GM19452 (cell line): ENCODE measurements around the gene TCF7L2.

Experiments used
- ATAC-seq: cut with Tn5 transposase; IDR thresholded peaks from one replicate; pipeline ENCODE4 v1.9.1; 2021; ENCODE audit not compliant: unreplicated experiment

TCF7L2 gene

GRCh38 chr10:113020838-113021237, 70.8 kb downstream of the TCF7L2 start:
- no peak for ATAC-seq

- ATAC-seq, result no peak
These were observed 71.4 kb downstream of the TCF7L2 start for GRCh38 chr10:113021268-113022040.

- no peak for ATAC-seq
These were observed 72.2 kb downstream of the TCF7L2 start for GRCh38 chr10:113022265-113022664.

GRCh38 chr10:113023017-113023416, 73.0 kb downstream of the TCF7L2 start:
- no peak for ATAC-seq

- no peak for ATAC-seq
These were observed 74.9 kb downstream of the TCF7L2 start for GRCh38 chr10:113024930-113025329.

DNA sequence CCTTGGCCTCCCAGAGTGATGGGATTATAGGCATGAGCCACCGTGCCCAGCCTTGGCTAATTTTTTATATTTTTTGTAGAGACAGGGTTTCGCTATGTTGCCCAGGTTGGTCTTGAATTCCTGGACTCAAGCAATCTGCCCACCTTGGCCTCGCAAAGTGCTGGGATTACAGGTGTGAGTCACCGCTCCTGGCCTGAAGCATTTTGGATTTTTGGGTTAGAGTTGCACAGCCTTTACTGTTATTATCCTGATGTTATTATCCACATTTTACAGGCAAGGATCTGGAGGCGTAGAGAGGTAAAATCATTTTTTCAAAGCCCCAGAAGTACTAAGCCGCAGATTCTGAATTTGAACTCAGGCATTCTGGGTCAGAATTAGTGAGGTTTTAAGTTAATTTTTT, 75.4 kb downstream of the TCF7L2 start:
- ATAC-seq, result no peak

- no peak for ATAC-seq
These were observed 76.6 kb downstream of the TCF7L2 start for GRCh38 chr10:113026679-113027078.

GRCh38 chr10:113027230-113027573, 77.2 kb downstream of the TCF7L2 start:
- no peak for ATAC-seq

DNA sequence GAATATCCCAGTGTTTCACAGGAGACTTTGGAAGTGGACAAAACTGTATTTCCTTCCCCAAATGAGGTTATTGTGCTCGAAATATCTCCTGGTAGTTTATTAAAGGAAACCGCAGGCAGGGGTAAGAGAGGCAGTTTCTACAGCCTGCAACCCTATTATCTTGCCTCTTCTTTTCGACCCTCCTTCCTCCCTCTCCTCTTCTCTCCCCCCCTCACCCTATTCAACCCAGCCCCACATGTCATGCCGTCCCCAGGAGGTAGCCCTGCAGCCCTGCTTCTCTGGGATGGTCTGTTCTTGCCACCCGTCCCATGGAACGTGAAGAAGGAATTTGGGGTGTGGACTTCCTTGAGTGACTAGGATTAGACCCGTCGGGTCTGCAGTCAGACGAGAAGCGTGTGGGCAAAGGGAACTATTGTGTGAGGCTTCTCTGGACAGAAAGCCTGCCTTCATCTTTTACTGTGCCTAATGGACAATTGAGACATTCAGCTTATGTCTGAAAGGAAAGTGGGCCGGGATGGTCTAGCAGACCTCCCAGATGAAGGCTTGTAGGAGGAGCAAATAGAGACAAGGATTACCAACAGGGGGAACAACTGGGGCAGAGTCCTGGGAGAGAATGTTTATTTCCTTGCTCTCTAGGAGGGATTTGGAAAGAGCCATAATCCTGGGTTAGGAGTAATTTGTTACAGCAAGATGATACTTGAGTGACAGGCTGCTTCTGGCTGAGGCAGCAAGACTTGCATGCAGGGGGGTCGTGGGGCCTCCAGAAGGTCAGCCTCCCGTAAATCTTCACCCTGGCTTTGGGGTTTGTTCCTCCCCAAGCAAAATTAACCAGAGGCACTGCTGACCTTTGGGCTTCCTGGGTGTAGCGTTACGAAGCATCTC, 77.8 kb downstream of the TCF7L2 start:
- no peak for ATAC-seq

DNA sequence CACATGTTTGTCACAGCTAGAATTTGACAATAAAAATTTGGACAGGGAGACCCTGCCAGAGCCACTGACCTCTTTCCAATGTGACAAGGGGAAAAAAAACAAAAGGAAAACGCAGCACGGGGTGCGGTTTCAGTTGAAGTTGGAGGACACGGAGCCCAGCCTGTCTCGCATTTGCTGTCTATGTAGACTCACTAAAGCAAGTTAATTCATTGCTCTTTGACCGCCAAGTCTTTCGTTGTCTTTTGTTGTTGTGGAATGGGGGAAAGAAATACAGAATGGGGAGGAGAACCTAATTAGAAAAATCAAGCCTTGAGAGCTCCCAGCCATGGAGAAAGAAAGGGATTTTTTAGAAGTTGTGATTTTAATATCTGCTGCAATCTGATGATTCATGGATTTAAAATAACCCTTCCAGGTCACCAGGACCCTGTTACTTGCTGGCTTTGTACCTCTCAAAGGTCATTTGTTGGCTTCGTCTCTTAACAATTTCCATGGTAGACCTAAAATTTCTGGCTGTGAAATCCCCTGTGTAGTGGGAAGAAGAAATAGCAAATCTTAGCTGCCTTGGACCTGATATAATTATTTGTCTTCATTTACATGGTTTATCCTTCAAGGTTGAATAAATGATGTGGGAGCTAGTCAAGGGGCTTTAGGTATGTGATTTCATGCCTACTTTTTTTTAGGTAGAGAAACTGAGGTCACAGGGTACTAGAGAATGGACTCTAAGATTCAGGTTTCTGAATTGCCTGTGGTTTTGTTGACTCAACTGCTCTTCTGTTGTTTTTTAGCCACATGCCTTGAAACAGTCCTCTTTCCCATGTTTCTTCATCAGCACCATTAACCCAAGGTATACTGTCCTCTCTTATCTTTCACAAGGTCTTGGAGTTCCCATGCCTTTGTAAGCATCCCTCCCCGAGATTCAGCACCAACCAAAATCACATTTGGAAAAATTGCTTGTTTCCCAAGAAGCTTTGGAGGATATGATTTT, 78.7 kb downstream of the TCF7L2 start:
- no peak for ATAC-seq

- ATAC-seq, result no peak
These were observed 80.4 kb downstream of the TCF7L2 start for GRCh38 chr10:113030453-113030852.

GRCh38 chr10:113031147-113031546, 81.1 kb downstream of the TCF7L2 start:
- no peak for ATAC-seq

- ATAC-seq, result no peak
These were observed 83.9 kb downstream of the TCF7L2 start for GRCh38 chr10:113033991-113034390.

GRCh38 chr10:113035732-113036312, 85.8 kb downstream of the TCF7L2 start:
- ATAC-seq, result no peak

DNA sequence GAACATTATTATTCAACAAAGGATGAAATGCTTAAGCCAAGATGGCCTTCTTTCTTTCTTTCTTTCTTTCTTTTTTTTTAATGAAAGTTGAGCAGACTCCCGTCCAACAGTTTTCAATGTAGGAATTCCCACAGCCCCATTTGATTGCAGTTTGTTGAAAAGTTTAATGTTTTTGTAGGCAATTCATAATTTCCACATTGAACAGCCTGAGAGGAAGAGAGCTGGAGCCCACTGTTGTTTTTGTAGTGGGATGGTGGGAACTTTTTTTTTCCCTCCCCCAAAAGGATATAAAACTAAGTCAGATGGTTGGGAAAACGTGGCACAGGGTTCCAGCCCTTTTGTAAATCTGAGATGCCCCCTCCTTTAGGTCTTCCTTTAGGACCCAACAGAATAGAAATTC, 86.6 kb downstream of the TCF7L2 start:
- no peak for ATAC-seq

- no peak for ATAC-seq
These were observed 87.2 kb downstream of the TCF7L2 start for GRCh38 chr10:113037218-113037617.

DNA sequence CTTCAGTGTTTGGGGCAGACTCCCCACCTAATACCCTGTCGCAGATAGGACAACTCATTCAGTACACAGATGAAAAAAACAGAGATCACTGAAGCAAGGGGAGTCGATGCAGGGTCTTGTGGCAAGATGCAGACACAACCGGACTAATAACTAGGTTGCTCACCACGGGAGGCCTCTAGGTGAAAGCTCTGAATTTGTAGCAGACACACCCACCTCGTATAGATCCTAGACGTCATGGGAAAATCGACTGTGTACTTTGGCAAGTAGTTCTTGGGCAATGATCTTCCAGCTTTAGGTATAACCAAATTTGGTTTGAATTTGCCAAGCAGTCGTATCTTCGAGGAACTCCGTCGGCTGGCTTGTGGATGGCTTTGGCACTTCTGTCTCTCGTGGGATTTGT, 88.1 kb downstream of the TCF7L2 start:
- no peak for ATAC-seq

DNA sequence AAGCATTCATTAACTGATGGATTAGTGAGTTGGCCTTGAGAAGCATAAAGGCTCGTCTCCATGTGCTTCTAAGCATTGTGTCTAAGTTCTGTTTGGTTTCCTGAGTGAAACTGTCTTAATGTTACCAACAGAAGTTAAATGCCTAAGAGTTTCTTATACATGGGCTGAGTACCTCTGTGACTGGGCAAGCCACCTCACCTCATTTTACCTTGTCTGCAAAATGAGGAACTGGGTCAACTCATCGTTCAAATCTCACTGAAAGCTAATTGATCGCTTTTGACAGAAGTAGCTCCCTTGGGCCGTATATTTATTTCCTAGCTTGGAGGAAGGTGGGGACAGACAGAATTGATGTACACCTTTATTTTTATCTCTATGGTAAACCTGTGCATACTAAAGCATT, 88.9 kb downstream of the TCF7L2 start:
- ATAC-seq, result no peak

DNA sequence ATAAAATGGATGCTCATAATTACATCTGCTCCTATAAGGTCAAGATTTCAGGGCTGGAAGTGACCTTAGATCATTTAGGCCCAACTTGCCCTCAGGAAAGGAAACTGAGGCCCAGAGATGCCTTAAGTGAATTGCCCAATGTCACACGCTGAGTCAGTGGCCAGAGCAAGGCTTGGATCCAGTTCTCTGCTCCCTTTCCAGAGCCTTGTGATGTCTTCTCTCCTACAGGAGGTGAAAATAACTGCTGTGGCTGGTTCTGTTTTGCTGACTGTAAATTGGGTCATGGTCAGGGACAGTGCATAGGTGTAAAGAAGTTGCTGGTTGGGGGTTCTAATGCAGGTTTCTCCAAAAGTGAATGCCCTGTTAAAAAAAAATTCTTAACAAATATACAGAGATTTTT, 91.3 kb downstream of the TCF7L2 start:
- no peak for ATAC-seq

GRCh38 chr10:113041841-113042750, 92.0 kb downstream of the TCF7L2 start:
- ATAC-seq, result no peak
